GM21360 (cell line): ENCODE results near the gene TMEM218.
A peak's percentile ranks its signal among the peaks of the same experiment; 100 is the strongest.

Experiments
- ATAC-seq: cut with Tn5 transposase; IDR thresholded peaks from one replicate; pipeline ENCODE4 v1.9.1; 2021; ENCODE audit warnings: mild to moderate bottlenecking, moderate library complexity; ENCODE audit not compliant: unreplicated experiment

Gene TMEM218

GRCh38 chr11:125111343-125112207, at the start of gene TMEM218:
Gene TMEM218 (minus strand): TSS chr11:125111626. CDS start chr11:125102241, 9,385 bp downstream.
- peak; percentile 97 for ATAC-seq

DNA sequence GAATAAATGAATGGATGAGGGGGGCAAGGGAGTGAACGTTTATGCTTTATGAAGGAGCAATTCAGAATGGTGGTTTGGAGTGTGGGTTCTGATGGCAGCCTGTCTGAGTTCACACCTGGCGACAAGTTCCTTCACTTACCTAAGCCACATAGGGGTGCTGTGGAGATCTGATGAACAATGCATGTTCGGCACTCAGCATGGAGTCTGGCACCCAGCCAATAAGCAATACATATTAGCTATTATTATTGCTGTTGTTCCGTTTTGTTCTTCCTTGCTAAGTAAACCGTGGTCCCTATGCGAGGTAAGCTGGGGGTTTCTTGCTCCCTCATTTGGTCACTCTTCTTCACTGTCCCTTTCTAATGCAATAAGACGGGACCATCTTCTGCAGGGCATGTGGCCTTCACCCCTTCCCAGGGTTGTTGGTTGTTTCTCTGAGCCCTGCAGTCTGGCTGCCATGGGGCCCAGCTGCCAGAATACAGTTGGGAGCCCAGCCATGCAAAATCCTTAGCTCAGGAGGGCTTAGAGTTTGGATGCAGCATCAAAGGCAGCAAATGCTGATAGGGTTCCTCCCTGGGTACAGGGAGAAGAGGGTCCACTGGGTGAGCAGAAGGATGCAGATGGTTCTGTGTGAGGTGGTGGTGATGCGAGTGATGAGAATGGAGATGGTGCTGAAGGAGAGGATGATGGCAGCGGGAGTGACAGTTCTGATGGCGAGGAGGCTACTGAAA, 46.7 kb upstream of the TMEM218 start:
- no peak for ATAC-seq

DNA sequence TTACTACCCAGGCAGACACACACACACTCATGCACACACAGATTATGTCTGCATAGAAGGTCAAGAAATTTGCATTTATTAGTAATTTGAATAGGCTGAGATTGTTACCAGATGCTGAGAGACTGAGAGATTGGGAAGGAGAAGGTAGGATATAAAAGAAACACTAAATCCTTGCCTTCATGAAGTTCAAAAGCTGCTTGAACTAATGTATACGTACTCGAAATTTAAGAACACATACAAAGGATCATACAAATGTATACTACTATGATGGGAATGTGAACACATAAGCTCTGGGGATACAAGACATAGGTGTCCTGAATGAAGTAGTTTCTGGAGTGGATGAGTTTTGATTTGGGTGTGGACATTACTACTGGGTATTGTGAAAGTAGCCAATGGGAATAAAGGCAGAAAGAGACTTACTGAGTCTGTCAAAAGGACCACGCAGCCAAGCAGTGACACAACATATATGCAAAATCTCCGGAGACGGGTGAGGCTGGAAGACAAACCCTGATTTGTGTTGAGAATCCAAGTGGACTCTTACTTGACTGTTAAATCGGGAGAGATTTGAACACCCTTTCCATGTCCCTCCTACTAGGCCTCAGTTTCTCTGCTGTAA, 45.8 kb upstream of the TMEM218 start:
- no peak for ATAC-seq

DNA sequence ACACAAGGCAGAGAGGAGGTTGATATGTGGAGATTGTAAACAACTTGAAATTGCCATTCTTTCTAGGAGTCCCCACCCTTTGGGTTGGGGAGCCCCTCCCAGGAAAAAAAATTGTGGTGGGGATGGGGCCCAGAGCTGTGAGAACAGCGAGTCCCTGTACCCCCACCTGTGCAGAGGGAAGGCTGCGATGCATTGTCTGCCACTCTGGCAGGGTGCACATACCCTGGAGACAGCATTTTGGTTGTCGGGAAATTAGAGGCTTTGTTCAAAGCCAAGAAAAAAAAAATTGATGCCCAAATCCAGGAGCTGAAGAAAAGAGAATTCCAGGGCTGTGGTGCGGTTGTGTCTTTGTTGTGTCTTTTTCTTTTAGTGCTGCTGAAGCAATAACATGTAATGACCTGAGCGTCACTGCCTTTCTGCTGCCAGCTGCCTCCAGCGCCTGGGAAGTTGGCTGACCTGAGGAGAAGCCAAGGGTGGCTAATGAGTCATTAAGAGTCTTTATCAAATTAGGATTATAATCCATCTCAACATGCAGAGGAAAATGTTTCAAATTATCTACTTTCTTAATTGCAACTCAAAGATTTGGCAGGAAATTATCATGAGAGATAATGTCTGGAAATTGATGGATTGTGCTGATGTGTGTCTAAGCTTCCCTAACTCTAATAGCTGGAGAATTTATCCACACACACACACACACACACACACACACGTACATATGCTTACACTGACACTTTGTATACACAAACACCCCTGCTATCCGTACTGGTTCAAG, 45.1 kb upstream of the TMEM218 start:
- ATAC-seq, result no peak

- no peak for ATAC-seq
Observed at GRCh38 chr11:125155767-125156166, 44.3 kb upstream of the TMEM218 start.

DNA sequence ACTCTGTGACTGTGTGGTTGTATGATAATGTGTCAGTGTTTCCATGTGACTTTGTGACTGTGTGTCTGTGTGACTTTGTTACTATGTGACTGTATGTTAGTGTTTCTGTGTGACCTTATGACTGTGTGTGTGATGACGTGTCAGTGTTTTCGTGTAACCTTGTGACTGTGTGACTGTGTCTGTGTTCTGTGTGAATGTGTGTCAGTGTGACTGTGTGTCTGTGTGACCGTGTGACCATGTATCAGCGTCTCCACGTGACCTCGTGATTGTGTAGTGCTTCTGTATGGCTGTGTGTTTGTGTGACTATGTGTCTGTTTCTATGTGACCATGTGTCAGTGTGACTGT, 43.6 kb upstream of the TMEM218 start:
- ATAC-seq, result no peak

GRCh38 chr11:125154378-125155099, 43.1 kb upstream of the TMEM218 start:
- no peak for ATAC-seq

DNA sequence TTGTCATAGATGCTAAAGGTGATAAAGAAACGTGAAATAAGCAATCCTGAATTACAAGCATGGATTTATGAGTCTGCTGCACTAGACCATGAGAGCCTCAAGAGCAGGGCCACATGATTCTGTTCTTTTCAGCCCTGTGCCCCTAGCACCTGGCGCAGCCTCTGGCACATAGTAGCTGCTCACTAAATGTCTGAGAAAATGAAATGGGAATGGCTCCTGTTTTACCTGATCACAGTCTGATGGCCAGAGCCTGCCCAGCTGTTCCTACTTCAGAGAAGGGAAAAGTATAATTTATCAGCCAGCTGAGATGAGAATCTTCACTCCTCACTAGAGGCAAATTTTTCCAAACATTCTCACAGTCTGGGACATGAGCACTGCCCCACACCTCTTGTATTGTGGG, 42.4 kb upstream of the TMEM218 start:
- ATAC-seq, result no peak

GRCh38 chr11:125148743-125149142, 37.3 kb upstream of the TMEM218 start:
- no peak for ATAC-seq

- no peak for ATAC-seq
Observed at GRCh38 chr11:125148011-125148410, 36.6 kb upstream of the TMEM218 start.

- no peak for ATAC-seq
Observed at GRCh38 chr11:125147280-125147679, 35.9 kb upstream of the TMEM218 start.

DNA sequence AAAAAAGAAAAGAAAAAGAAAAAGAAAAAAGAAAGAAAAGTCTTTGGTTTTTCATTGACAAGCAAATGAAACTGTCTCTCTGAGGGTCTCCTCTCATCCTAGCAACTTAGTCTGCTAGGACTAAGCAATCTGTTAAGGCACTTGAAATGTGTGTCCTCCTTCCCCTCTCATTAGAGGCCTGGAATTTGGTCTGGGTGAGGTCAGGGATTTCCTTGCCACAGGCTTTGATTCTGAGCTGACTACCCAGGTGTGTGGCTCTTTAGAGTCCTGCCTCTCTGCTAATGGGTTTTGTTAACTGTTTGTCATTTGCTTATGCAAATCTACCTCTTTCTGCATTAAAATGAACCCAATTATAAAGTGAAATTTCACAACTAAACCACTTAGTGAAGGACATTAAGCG, 34.8 kb upstream of the TMEM218 start:
- no peak for ATAC-seq

- ATAC-seq, result peak; percentile 62
Observed at GRCh38 chr11:125141686-125142535, 30.5 kb upstream of the TMEM218 start.

GRCh38 chr11:125141178-125141577, 29.8 kb upstream of the TMEM218 start:
- no peak for ATAC-seq

DNA sequence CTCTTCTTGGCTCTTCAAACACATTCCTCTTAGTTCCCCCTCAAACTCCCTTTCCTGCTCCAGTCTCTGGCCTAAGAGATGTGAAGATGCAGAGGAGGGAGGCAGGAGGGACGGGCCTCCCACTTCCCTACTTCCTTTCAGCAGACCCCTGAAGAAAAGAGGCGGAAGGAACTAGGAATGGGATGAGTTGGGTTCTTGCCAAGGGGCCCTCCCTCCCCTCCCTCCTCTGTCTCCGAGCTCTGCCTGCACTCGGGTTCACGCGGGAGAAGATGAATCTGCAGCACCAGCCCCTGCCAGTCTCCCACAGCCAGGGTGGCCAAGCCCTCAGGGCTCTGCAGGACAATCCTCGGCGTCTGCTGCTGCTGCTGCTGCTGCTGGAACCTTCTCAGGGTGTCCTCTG, 28.8 kb upstream of the TMEM218 start:
- no peak for ATAC-seq

DNA sequence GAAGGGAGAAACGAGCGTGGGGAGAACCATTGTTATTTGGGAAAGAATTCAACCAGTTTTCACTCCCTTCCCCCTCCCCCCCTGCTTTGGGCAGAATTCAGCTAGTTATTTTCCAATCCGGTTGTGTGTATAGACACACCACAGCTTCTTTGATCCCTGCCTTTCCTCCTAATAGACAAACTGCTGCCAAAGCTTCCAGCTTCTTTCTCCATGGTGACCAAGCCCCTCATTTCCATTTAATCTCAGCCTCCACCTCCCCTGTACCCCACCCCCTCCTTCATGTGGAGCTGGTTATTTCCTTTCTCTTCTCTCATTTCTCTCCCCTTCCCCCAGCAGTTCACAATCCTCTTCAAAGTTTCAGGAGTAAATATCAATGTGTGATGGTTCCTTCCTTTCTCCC, 28.4 kb upstream of the TMEM218 start:
- no peak for ATAC-seq

DNA sequence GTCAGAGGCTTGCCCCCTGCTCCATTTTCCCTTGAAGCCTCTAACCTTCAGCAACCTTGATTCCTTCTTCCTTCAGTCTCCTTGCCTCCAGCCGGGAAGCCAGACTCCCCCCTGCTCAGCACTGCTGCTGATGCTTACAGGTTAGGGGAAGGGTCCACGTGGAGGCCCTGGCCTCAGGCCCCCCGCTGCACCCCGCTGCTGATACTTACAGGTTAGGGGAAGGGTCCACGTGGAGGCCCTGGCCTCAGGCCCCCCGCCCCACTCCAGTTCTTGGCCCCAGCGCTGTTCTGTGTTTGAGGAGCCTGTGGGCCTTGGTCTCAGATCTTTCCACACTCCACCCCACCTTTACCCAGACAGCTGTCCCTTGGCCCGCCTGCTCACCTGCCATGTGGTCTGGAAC, 27.5 kb upstream of the TMEM218 start:
- no peak for ATAC-seq

DNA sequence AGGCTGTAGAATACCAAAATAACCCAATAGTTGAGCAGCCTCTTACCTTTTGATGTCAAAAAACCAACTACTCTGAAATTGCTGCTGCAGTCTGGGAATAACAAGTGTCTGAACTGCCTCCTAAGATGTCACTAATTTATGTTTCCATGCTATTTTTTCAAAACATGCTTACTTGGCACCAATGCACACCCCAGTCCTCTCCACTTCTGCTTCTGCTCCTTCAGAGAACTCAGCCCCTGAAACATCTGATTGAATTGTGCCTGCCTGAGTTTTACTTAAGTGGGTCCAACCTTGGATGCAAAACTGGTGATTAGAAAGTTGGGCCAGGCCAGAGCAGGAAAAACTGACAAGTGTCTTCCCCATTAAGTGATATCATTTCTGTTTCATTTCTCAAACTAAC, 24.6 kb upstream of the TMEM218 start:
- ATAC-seq, result no peak

DNA sequence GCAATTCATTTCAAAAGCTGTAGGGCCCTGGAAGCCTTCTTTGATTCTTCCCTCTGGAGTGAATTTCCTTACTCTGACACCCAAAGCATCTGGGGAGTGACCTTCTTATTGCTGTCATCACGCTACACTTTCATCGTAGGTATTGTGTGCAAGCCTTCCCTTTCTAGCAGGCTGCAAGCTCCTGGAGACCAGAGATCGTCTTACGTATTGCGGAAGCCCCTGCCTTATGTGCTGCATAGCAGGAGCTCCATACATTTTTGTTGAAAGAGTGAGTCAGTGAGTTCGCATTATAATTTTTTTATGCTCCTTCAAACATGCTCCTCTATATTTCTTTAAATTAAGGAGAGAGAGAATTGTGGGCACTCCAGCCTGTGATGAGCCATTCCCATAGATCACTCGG, 21.2 kb upstream of the TMEM218 start:
- ATAC-seq, result no peak

- no peak for ATAC-seq
Observed at GRCh38 chr11:125132071-125132470, 20.6 kb upstream of the TMEM218 start.
